C4-2B (cell line): ENCODE measurements around the gene CXCR6.

Experiments
- H3K27ac ChIP-seq: fragments of 450-650 bp; 2 replicates; pipeline ENCODE4 v1.5.1; 2017
- ZFX ChIP-seq: fragments of 450-650 bp; IDR thresholded peaks from 2 replicates; pipeline ENCODE4 v1.6.1; 2017
- TF ChIP-seq, protein P1 (sequence below): fragments of 450-650 bp; conservative IDR thresholded peaks from 2 replicates; pipeline ENCODE4 v1.5.1; 2017; ENCODE audit warnings: mild to moderate bottlenecking

CXCR6 gene

GRCh38 chr3:45964139-45964538 lies 20.9 kb downstream of the CXCR6 start:
- TF ChIP-seq ZFX: no peak
- TF ChIP-seq, protein P1, sequence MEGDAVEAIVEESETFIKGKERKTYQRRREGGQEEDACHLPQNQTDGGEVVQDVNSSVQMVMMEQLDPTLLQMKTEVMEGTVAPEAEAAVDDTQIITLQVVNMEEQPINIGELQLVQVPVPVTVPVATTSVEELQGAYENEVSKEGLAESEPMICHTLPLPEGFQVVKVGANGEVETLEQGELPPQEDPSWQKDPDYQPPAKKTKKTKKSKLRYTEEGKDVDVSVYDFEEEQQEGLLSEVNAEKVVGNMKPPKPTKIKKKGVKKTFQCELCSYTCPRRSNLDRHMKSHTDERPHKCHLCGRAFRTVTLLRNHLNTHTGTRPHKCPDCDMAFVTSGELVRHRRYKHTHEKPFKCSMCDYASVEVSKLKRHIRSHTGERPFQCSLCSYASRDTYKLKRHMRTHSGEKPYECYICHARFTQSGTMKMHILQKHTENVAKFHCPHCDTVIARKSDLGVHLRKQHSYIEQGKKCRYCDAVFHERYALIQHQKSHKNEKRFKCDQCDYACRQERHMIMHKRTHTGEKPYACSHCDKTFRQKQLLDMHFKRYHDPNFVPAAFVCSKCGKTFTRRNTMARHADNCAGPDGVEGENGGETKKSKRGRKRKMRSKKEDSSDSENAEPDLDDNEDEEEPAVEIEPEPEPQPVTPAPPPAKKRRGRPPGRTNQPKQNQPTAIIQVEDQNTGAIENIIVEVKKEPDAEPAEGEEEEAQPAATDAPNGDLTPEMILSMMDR: no peak

DNA sequence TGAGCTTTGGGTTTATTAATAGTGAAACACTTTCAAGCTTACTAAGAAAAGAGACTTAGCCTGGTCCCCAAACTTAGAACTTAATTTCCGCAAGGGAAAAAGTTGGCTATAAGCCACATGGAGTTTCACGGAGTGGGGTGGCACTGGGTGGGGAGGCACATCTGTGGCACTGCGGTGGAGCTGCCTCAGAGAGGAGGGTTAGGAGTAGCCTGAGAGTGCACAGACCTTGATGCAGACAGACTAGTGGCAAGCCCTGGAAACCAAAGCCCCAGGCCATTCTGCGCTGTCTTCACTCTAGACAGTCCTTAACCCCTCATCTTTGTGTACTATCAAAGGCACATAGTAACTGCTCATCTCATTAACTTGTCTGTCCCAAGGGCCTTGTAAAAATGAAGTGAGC lies 22.0 kb downstream of the CXCR6 start:
- TF ChIP-seq ZFX: no peak
- TF ChIP-seq, protein P1: no peak
- no peak overlapping the region for H3K27ac ChIP-seq

More at GRCh38 chr3:45964139-45964538, 20.9 kb downstream of the CXCR6 start:
- H3K27ac ChIP-seq: no peak overlapping the region

DNA sequence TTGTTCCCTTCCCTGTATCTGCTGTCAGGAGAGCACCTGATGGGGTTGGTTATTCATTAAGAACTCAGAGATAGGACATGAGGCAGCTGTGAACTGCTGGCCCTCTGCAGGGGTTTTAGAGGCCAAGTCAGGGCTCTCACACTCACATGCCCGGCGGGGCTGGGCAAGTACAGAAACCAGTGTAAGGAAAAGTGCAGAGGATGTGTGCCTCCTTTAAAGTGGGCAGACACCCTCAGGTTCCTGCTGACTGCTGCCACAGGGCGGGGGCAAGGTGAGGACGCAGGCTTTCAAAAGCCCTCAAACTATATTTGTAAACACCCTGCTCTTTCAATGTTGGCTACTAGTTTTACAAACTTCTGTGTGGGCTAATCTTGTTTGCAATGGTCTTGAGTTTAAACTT lies 22.4 kb downstream of the CXCR6 start:
- no peak overlapping the region for H3K27ac ChIP-seq
- TF ChIP-seq, protein P1: no peak
- no peak for TF ChIP-seq ZFX

- TF ChIP-seq ZFX: no peak
- TF ChIP-seq, protein P1: no peak
- H3K27ac ChIP-seq: peak overlapping the region; percentile 70; the same call in 1 of the 2 replicates
Observed at GRCh38 chr3:45966371-45966791, 23.1 kb downstream of the CXCR6 start.

DNA sequence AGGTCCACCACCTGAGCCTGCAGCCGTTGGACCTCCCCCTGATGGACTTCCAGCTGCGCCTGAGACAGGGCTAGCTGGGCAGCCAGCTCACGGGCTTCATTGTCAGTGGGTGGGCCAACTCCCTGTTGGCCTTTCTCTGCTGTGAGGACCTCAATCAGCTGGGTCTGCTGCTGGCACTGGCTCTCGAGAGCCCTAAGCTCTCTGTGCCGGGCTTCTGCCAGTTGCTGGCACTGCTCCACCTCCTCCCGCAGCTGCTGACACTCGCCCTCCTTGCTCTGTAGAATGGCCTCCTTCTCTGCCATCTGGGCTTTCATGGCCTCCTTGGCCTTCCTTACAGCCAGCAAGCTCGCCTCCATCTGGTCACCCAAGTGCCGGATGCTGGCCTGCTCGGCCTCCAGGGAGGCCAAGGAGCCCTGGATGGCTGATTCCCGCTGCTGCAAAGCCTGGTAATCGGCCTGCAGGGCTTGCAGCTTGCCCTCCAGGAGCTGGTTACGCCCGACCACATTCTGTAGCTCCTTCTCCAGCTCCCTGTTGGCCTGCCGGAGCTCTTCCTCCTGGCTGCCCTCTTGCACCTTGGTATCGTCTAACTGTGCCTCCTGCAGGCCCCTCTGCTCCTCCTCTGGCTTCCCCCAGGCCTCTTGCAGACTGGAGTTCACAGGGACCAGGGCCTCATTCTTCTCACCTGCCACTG lies 23.8 kb downstream of the CXCR6 start:
- H3K27ac ChIP-seq: peak overlapping the region; percentile 70
- TF ChIP-seq, protein P1: no peak
- no peak for TF ChIP-seq ZFX

DNA sequence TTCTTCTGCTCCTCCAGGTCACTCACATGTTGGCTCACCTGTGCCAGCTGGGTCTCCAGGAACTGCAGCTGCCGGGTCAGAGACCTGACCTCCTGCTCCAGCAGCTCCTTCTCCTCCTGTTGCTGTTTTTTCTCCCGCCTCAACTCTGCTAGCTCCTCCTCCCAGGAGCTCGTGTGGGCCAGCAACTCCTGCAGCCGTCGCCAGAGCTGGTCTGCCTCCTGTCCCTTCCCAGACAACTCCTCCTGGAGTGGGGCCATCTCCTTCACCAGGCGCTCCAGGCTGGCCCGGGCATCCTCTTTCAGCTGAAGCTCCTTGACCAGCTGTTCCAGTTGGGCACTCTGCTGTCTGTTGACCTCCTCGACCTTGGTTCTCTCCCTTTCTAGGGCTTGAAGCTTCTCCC lies 24.5 kb downstream of the CXCR6 start:
- H3K27ac ChIP-seq: peak overlapping the region; percentile 70
- TF ChIP-seq, protein P1: no peak
- no peak for TF ChIP-seq ZFX

- no peak for TF ChIP-seq ZFX
- TF ChIP-seq, protein P1: no peak
- peak overlapping the region; percentile 70 for H3K27ac ChIP-seq
Observed at GRCh38 chr3:45968149-45968548, 24.9 kb downstream of the CXCR6 start.
